HepG2 (cell line): ENCODE data around the gene ZNF446. TPM values are rescaled to one million over a fixed set of nuclear protein-coding genes. Genes with fewer than 3 reads are reported as not detected.

Experiments used
- GLI4 ChIP-seq: sonication (generic); formaldehyde crosslinking; IDR thresholded peaks from 2 replicates; pipeline ENCODE4 v1.5.1; 2020; ENCODE audit warnings: missing genetic modification reagents, mild to moderate bottlenecking, moderate library complexity, borderline replicate concordance
- ZNF263 ChIP-seq: sonication (generic); formaldehyde crosslinking; IDR thresholded peaks from 2 replicates; pipeline ENCODE4 v1.4.0; 2020; ENCODE audit warnings: missing genetic modification reagents
- ZNF616 ChIP-seq: sonication (generic); formaldehyde crosslinking; IDR thresholded peaks from 2 replicates; pipeline ENCODE4 v1.5.0; 2020; ENCODE audit warnings: low read depth, mild to moderate bottlenecking, missing genetic modification reagents
- polyA plus RNA-seq, 8 experiments: library from polyadenylated mRNA; depleted of rRNA in 3 of 8; stranded (reverse) in 7 of 8; unstranded in 1 of 8; fragments of >200 nt; fragmentation: Illumina TruSeq in 4 of 8; extraction: Trizol in 4 of 8; gene quantifications; 2 replicates each; pipeline versions ENCODE4 v1.2.1 to v1.2.3, GENCODE V29; 2011 to 2016; ENCODE audit warnings: low read depth in 4 of 8, missing spikeins in 1 of 8, mixed read lengths in 1 of 8; ENCODE audit not compliant: insufficient read depth in 1 of 8
- total RNA-seq, 5 experiments: library from RNA; depleted of rRNA; stranded (reverse); fragments of >200 nt; fragmentation: Illumina TruSeq; extraction: Trizol; gene quantifications; 2 replicates each; pipeline ENCODE4 v1.2.3, GENCODE V29; 2016; ENCODE audit warnings: low read depth in 1 of 5
- TF ChIP-seq, protein P1 (sequence below): sonication (generic); formaldehyde crosslinking; IDR thresholded peaks from 2 replicates; pipeline ENCODE4 v1.5.1; 2020; ENCODE audit warnings: mild to moderate bottlenecking, moderate library complexity, missing genetic modification reagents
- TF ChIP-seq, protein P2 (sequence below): sonication (generic); formaldehyde crosslinking; IDR thresholded peaks from 2 replicates; pipeline ENCODE4 v1.5.0; 2020; ENCODE audit warnings: mild to moderate bottlenecking, missing genetic modification reagents, borderline replicate concordance
- TF ChIP-seq, protein P3 (sequence below): sonication (generic); formaldehyde crosslinking; IDR thresholded peaks from 2 replicates; pipeline ENCODE4 v1.8.1; 2022; ENCODE audit warnings: low read depth, mild to moderate bottlenecking, missing genetic modification reagents

The ZNF446 gene
- total and polyA plus RNA-seq, 2 of the 13 experiments (the other 11 are each of a cell fraction or from before 2014, with no cell fraction given): 3.0 to 3.6 TPM

DNA sequence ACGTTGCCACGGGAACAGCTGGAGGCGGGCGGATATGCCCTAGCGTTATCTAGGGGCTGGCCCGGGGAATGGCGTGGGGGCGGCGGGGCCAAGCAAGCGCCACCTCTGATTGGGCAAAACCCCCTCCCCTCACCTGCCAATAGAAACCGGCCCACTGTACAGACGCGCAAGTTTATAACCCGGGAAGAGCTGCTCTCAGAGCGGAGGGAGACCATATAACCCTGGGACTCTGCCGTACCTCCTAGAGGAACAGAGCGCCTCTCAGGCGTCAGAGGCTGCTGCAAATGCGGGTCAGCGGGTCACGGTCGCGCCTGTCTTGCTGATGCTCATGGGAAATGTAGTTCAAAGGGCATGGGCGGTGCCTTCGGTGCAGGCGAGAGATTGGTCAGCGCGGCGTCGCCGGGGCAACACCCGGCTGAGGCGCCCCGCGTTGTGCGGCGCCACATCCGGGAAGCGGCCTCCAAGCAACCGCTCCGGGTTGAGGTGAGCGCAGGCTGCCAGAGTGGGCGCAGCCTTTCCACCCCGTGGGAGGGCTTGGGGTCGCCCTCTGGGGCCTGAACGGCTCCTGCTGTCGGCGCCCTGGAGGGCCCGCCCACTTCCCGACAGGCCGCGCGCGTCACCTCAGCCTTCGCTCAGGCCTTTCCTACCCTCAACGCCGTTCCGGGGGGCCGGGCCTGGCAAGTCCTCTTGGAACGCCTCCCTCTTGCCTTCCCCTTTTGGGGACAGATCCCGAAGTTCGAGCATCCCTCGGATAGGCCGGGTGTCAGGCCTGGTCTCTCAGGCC, at the start of gene ZNF446 (continued):
- TF ChIP-seq, protein P1, sequence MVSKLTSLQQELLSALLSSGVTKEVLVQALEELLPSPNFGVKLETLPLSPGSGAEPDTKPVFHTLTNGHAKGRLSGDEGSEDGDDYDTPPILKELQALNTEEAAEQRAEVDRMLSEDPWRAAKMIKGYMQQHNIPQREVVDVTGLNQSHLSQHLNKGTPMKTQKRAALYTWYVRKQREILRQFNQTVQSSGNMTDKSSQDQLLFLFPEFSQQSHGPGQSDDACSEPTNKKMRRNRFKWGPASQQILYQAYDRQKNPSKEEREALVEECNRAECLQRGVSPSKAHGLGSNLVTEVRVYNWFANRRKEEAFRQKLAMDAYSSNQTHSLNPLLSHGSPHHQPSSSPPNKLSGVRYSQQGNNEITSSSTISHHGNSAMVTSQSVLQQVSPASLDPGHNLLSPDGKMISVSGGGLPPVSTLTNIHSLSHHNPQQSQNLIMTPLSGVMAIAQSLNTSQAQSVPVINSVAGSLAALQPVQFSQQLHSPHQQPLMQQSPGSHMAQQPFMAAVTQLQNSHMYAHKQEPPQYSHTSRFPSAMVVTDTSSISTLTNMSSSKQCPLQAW (CRISPR knock-in tag): peak; percentile 92
- TF ChIP-seq, protein P2, sequence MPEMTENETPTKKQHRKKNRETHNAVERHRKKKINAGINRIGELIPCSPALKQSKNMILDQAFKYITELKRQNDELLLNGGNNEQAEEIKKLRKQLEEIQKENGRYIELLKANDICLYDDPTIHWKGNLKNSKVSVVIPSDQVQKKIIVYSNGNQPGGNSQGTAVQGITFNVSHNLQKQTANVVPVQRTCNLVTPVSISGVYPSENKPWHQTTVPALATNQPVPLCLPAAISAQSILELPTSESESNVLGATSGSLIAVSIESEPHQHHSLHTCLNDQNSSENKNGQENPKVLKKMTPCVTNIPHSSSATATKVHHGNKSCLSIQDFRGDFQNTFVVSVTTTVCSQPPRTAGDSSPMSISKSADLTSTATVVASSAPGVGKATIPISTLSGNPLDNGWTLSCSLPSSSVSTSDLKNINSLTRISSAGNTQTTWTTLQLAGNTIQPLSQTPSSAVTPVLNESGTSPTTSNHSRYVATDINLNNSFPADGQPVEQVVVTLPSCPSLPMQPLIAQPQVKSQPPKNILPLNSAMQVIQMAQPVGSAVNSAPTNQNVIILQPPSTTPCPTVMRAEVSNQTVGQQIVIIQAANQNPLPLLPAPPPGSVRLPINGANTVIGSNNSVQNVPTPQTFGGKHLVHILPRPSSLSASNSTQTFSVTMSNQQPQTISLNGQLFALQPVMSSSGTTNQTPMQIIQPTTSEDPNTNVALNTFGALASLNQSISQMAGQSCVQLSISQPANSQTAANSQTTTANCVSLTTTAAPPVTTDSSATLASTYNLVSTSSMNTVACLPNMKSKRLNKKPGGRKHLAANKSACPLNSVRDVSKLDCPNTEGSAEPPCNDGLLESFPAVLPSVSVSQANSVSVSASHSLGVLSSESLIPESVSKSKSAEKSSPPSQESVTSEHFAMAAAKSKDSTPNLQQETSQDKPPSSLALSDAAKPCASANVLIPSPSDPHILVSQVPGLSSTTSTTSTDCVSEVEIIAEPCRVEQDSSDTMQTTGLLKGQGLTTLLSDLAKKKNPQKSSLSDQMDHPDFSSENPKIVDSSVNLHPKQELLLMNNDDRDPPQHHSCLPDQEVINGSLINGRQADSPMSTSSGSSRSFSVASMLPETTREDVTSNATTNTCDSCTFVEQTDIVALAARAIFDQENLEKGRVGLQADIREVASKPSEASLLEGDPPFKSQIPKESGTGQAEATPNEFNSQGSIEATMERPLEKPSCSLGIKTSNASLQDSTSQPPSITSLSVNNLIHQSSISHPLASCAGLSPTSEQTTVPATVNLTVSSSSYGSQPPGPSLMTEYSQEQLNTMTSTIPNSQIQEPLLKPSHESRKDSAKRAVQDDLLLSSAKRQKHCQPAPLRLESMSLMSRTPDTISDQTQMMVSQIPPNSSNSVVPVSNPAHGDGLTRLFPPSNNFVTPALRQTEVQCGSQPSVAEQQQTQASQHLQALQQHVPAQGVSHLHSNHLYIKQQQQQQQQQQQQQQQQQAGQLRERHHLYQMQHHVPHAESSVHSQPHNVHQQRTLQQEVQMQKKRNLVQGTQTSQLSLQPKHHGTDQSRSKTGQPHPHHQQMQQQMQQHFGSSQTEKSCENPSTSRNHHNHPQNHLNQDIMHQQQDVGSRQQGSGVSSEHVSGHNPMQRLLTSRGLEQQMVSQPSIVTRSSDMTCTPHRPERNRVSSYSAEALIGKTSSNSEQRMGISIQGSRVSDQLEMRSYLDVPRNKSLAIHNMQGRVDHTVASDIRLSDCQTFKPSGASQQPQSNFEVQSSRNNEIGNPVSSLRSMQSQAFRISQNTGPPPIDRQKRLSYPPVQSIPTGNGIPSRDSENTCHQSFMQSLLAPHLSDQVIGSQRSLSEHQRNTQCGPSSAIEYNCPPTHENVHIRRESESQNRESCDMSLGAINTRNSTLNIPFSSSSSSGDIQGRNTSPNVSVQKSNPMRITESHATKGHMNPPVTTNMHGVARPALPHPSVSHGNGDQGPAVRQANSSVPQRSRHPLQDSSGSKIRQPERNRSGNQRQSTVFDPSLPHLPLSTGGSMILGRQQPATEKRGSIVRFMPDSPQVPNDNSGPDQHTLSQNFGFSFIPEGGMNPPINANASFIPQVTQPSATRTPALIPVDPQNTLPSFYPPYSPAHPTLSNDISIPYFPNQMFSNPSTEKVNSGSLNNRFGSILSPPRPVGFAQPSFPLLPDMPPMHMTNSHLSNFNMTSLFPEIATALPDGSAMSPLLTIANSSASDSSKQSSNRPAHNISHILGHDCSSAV: no peak
- TF ChIP-seq ZNF616 (CRISPR knock-in tag) (0 out of 2 replicates have a peak, but pooled peaks have one; percentile 46), ZNF263 (no peak), GLI4 (peak; percentile 75; the same call in 1 of the 2 replicates)
- TF ChIP-seq, protein P3, sequence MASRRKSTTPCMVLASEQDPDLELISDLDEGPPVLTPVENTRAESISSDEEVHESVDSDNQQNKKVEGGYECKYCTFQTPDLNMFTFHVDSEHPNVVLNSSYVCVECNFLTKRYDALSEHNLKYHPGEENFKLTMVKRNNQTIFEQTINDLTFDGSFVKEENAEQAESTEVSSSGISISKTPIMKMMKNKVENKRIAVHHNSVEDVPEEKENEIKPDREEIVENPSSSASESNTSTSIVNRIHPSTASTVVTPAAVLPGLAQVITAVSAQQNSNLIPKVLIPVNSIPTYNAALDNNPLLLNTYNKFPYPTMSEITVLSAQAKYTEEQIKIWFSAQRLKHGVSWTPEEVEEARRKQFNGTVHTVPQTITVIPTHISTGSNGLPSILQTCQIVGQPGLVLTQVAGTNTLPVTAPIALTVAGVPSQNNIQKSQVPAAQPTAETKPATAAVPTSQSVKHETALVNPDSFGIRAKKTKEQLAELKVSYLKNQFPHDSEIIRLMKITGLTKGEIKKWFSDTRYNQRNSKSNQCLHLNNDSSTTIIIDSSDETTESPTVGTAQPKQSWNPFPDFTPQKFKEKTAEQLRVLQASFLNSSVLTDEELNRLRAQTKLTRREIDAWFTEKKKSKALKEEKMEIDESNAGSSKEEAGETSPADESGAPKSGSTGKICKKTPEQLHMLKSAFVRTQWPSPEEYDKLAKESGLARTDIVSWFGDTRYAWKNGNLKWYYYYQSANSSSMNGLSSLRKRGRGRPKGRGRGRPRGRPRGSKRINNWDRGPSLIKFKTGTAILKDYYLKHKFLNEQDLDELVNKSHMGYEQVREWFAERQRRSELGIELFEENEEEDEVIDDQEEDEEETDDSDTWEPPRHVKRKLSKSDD: no peak
